Fibroblast of villous mesenchyme (primary cell): Measurements from ENCODE around the gene NEK10. TPM values are rescaled to one million over a fixed set of nuclear protein-coding genes. Genes with fewer than 3 reads are reported as not detected.

Source experiments
- DNase-seq: peaks from one replicate; pipeline ENCODE4 v3.0.0-alpha.2; 2010; ENCODE audit warnings: low read depth
- H3K4me3 ChIP-seq: 2 replicates; pipeline ENCODE4 v1.5.1; 2011; ENCODE audit warnings: low read depth, mild to moderate bottlenecking, low read length
- total RNA-seq: library from RNA; depleted of rRNA; stranded (reverse); fragments of >200 nt; gene quantifications from 2 replicates; pipeline ENCODE4 v1.2.3, GENCODE V29; 2012
- TF ChIP-seq, protein P1 (sequence below): IDR thresholded peaks from 2 replicates; pipeline ENCODE4 v1.5.1; 2012; ENCODE audit warnings: low read depth, mild to moderate bottlenecking, low read length; ENCODE audit not compliant: insufficient read depth

Gene NEK10
- total RNA-seq, 1 donor, result 6.9 TPM

DNA sequence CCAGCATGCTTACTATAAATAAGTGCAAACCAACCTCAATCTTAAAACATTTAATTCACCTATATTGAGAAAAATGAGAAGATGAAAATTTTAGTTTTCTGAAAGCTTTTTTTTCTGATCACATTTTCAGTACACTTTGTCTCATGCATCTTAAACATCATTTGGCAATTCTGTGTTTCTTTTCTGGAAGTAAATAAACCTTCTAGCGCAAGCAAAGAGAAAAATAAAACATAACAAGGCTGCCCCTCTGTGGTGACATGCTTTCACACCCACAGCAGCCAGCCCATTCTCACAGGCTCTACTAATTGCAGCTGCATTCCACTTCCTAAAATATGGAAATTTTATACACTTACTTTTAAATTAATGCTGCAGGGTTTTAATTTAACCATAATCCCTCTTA is 90.1 kb downstream of the NEK10 start:
- peak; percentile 33 for DNase-seq
- TF ChIP-seq, protein P1, sequence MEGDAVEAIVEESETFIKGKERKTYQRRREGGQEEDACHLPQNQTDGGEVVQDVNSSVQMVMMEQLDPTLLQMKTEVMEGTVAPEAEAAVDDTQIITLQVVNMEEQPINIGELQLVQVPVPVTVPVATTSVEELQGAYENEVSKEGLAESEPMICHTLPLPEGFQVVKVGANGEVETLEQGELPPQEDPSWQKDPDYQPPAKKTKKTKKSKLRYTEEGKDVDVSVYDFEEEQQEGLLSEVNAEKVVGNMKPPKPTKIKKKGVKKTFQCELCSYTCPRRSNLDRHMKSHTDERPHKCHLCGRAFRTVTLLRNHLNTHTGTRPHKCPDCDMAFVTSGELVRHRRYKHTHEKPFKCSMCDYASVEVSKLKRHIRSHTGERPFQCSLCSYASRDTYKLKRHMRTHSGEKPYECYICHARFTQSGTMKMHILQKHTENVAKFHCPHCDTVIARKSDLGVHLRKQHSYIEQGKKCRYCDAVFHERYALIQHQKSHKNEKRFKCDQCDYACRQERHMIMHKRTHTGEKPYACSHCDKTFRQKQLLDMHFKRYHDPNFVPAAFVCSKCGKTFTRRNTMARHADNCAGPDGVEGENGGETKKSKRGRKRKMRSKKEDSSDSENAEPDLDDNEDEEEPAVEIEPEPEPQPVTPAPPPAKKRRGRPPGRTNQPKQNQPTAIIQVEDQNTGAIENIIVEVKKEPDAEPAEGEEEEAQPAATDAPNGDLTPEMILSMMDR, result peak; percentile 37
- H3K4me3 ChIP-seq, result no peak overlapping the region

DNA sequence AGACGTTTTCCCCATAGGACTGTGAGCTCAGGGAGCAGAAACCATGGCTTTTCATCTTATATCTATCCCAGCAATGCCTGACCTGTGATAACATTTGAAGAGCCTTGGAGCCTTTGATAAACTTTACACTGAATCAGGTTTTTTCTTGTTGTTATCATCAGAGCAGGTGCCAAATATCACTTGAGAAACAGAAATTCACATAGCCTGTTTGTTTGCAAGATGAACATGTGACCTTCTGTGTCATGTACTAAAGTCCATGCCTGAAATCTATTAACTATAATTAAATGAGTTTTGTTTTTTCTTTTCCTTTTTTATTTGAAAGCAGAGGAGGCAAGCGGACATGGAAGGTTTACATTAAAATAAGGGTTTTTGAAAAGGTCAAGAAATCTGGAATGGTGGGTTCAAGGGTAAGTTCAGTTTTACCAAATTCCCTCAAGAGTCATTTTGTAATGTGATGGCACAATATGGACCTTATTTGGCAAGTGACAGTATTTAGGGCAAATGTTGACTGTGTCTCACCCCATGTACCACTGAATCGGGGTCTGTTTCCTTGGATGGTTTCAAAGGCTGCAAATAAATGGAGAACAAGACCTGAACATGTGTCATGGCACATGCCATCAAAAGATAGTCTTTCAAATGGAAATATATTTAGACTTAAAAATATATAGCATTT is 90.7 kb downstream of the NEK10 start:
- no peak overlapping the region for H3K4me3 ChIP-seq
- no peak for DNase-seq
- TF ChIP-seq, protein P1, result no peak

DNA sequence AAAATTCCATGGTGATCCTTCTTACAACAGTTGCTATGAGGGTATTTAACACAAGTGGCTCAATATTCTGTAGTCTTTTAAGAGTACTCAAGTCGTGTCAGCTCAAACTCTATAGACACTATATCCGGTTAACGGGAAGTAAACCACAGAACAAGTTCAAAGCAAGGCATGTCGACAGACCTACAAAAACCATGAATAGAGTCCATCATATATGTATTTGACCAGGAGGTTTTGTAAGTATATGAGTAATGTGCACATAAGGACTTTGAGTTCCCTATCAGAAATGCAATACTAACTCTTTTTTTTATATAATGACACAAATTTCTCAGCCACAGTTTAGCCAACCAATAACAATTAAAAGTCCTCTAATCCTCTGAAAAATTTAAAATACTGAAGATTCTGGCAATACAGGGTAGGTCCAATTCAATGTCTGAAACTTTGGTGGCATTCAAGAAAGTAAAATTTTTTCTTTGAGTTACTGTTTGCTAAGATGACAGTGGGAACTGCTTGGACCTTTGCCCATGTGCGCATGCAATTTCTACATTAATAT is 93.7 kb downstream of the NEK10 start:
- no peak for DNase-seq
- TF ChIP-seq, protein P1, result no peak
- H3K4me3 ChIP-seq, result no peak overlapping the region

DNA sequence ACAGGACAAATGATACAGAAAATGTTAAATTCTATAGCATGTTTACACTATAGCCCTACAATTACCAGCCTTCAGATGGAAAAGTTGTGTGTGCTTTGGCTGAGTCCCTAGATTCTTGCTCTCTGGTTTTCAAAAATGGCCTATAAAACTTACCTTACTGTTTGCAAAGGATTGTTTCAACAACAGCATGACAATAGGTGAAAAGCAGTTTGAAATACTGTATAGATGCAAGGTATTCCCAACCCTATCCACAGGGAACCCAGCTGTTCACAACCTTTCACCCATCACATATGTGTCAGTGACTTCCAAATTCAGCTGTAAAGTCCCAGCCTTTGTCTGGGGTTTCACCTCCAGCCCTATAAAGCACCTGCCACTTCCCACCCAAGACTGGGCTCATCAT is 97.3 kb downstream of the NEK10 start:
- DNase-seq, result no peak
- TF ChIP-seq, protein P1, result no peak
- no peak overlapping the region for H3K4me3 ChIP-seq

DNA sequence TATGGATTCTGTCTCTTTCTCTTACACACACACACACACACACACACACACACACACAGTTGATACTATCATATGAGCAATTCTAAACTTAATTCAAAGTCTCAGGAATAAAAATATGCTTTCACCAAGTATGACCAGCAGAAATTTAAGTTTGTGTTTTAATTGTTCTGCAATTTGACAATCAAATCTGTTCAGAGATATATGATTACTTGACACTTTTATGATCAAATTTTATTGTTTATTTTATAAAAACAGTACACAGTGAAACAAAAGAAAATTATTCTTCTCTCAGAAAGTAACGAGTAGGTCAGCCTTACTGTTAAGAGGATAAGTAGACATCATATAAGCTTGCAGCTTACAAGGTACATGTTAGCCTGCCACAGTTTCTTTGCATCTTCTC is 114.3 kb downstream of the NEK10 start:
- no peak for DNase-seq
- H3K4me3 ChIP-seq, result no peak overlapping the region
- TF ChIP-seq, protein P1, result no peak

DNA sequence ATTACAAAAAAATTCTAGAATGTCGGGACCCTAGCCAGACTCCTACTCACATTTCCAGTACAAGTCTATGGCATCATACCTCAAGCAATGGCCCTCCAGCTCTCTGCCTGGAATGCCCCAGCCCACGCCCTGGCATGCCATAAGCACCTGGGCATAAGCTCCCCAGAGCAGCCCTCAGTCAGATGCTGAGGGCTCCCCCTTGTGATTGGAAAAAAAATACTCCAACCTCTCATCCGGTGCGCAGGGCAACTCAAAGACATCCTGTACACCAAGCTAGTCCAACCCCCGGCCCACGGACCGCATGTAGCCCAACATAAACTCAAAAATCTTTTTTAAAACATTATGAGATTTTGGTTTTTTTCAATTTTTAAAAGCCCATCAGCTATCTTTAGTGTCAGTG is 115.4 kb downstream of the NEK10 start:
- no peak overlapping the region for H3K4me3 ChIP-seq
- DNase-seq, result peak; percentile 10
- TF ChIP-seq, protein P1, result peak; percentile 44

DNA sequence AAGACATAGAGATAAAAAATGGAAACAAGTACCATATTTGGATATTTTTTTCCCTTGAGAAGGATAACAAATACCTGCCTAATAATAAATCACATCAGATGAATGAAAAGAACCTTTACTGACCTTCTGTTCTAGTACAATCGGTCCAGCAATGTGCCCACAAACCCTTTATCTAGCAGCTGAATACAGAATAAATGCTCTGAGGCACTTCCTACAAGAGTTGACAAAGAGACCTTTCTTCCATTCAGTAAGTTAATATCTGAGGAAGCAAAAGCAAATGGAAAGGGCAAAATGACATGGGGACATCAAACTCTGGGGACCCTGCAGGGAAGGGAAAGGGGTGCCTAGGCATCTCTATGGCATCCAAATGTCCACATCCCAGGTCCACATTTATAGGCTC is 115.8 kb downstream of the NEK10 start:
- DNase-seq, result no peak

More for the DNA sequence above, 115.8 kb downstream of the NEK10 start:
- no peak overlapping the region for H3K4me3 ChIP-seq
- TF ChIP-seq, protein P1, result no peak
